Keratinocyte (primary cell): ENCODE data around the gene MYMK. TPM values are rescaled to one million over a fixed set of nuclear protein-coding genes. Genes with fewer than 3 reads are reported as not detected.

ENCODE experiments used
- DNase-seq: peaks from one replicate; pipeline ENCODE4 v3.0.0-alpha.2; 2011; ENCODE audit warnings: low read depth, missing footprints, low spot score
- FAIRE-seq: peaks from 2 replicates; lab custom pipeline; 2011; peaks lifted over from hg19 to GRCh38; lab: Jason Lieb, UNC
- H2AFZ ChIP-seq: 2 replicates; pipeline ENCODE4 v1.6.0; 2012; ENCODE audit warnings: low read length, control low read depth, inconsistent platforms; ENCODE audit not compliant: control insufficient read depth
- H3K27ac ChIP-seq: 2 replicates; pipeline ENCODE4 v1.5.1; 2011; ENCODE audit warnings: low read length; ENCODE audit not compliant: control insufficient read depth, insufficient read depth
- H3K27me3 ChIP-seq: 3 replicates; pipeline ENCODE4 v1.6.0; 2011; ENCODE audit warnings: low read length; ENCODE audit not compliant: control insufficient read depth, insufficient read depth; ENCODE audit errors: extremely low read depth
- H3K36me3 ChIP-seq, 2 experiments: 2 replicates in 1 of 2; 3 replicates in 1 of 2; pipeline ENCODE4 v1.5.1; 2011; ENCODE audit warnings: low read length in 2 of 2, mild to moderate bottlenecking in 1 of 2; ENCODE audit not compliant: control insufficient read depth in 2 of 2, insufficient read depth in 2 of 2; ENCODE audit errors: extremely low read depth in 1 of 2
- H3K4me1 ChIP-seq: 3 replicates; pipeline ENCODE4 v1.5.1; 2011; ENCODE audit warnings: low read length; ENCODE audit not compliant: control insufficient read depth, insufficient read depth; ENCODE audit errors: extremely low read depth
- H3K4me2 ChIP-seq: 3 replicates; pipeline ENCODE4 v1.6.0; 2011; ENCODE audit warnings: low read depth, low read length; ENCODE audit not compliant: control insufficient read depth, insufficient read depth; ENCODE audit errors: extremely low read depth
- H3K4me3 ChIP-seq, 3 experiments: fragments of 200-600 bp in 1 of 3; sonication (generic) in 1 of 3; 2 replicates in 2 of 3; 3 replicates in 1 of 3; pipeline ENCODE4 v1.5.1; 2011 to 2016; ENCODE audit warnings: low read length in 3 of 3, mild to moderate bottlenecking in 3 of 3, control low read depth in 2 of 3, inconsistent platforms in 1 of 3, low read depth in 1 of 3, mixed read lengths in 1 of 3, mixed run types in 1 of 3, moderate library complexity in 1 of 3; ENCODE audit not compliant: control insufficient read depth in 2 of 3, insufficient read depth in 2 of 3; ENCODE audit errors: extremely low read depth in 1 of 3
- H3K79me2 ChIP-seq: 2 replicates; pipeline ENCODE4 v1.6.0; 2012; ENCODE audit warnings: low read length; ENCODE audit not compliant: control insufficient read depth, insufficient read depth
- H3K9ac ChIP-seq: 3 replicates; pipeline ENCODE4 v1.6.0; 2011; ENCODE audit warnings: low read length; ENCODE audit not compliant: control insufficient read depth, insufficient read depth; ENCODE audit errors: extremely low read depth
- H3K9me1 ChIP-seq: 3 replicates; pipeline ENCODE4 v1.6.0; 2011; ENCODE audit warnings: low read length; ENCODE audit not compliant: control insufficient read depth, insufficient read depth; ENCODE audit errors: extremely low read depth
- H3K9me3 ChIP-seq: 2 replicates; pipeline ENCODE4 v1.5.1; 2012; ENCODE audit warnings: low read depth, low read length; ENCODE audit not compliant: control insufficient read depth
- H4K20me1 ChIP-seq: 3 replicates; pipeline ENCODE4 v1.6.0; 2011; ENCODE audit warnings: low read length; ENCODE audit not compliant: control insufficient read depth, insufficient read depth; ENCODE audit errors: extremely low read depth
- EZH2 ChIP-seq: IDR thresholded peaks from one replicate; pipeline ENCODE4 v1.6.1; 2012; ENCODE audit warnings: inconsistent platforms, mild to moderate bottlenecking, low read length, moderate library complexity
- dilution Hi-C: fragments of 300-500 bp; cut with MboI; formaldehyde crosslinking; loops from one replicate; pipeline ENCODE4 v1.7.0; 2020; ENCODE audit warnings: low sequenced_read_pairs; ENCODE audit not compliant: extremely low pct_ligation_motif_present
- polyA plus RNA-seq, 5 experiments: library from polyadenylated mRNA; depleted of rRNA in 3 of 5; stranded (reverse) in 3 of 5; stranded (forward) in 1 of 5; unstranded in 1 of 5; fragments of >200 nt; gene quantifications; 1 replicate in 1 of 5; 2 replicates in 3 of 5; 3 replicates in 1 of 5; pipeline versions ENCODE4 v1.2.1 to v1.2.3, GENCODE V29; 2011 to 2012; ENCODE audit warnings: missing spikeins in 2 of 5, low read depth in 1 of 5, low replicate concordance in 1 of 5
- TF ChIP-seq, protein P1 (sequence below), 3 experiments: IDR thresholded peaks in 1 of 3; conservative IDR thresholded peaks in 1 of 3; optimal IDR thresholded peaks in 1 of 3; 2 replicates in 2 of 3; 3 replicates in 1 of 3; pipeline versions ENCODE3 to v1.5.1; 2011; ENCODE audit warnings: low read length in 3 of 3, mild to moderate bottlenecking in 3 of 3, moderate library complexity in 2 of 3, control low read depth in 1 of 3, inconsistent platforms in 1 of 3; ENCODE audit not compliant: insufficient read depth in 2 of 3; ENCODE audit errors: extremely low read depth in 1 of 3

MYMK gene
- polyA plus RNA-seq, 1 donor (not counting 4 experiments of a cell fraction or from before 2014, with no cell fraction given), result not detected

DNA sequence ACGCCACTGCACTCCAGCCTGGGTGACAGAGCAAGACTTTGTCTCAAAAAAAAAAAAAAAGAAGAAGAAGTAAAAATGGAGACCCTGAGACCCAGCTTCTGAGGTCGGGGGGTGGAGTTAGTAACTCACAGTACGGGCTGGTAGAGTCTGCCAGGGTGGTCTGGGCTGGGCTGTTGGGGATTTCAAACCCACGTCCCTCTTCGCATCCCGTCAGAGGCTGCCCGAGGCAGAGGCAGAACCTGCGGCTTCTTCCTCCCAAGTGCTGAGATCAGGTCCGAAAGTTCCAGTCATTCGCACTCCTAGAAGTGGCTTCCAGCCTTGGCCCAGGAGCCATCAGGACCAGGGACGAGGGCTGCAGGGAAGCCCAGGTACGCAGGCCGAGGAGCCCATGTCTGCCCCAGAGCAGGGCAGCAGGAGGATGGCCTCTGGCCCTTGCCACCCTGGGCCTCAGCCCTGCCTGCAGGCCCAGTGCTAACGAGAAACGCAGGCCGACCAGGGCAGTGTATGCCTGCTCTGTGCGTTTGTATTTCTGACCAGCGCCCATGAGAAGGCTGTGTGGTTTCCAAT lies 36.0 kb downstream of the MYMK start:
- Histone ChIP-seq H3K9me3 (no peaks in the 10 kb centered on the region), H3K27ac (no peak overlapping the region), H4K20me1 (no peaks in the 10 kb centered on the region), H3K4me1 (peaks cover 12% of the 10 kb centered on the region), H3K9ac (no peak overlapping the region), H3K9me1 (no peaks in the 10 kb centered on the region), H2AFZ (no peak overlapping the region), H3K4me3 (no peak overlapping the region), H3K36me3 (no peaks in the 10 kb centered on the region), H3K79me2 (no peaks in the 10 kb centered on the region), H3K27me3 (peaks cover 23% of the 10 kb centered on the region), H3K4me2 (no peak overlapping the region)
- no peak for TF ChIP-seq EZH2
- TF ChIP-seq, protein P1, sequence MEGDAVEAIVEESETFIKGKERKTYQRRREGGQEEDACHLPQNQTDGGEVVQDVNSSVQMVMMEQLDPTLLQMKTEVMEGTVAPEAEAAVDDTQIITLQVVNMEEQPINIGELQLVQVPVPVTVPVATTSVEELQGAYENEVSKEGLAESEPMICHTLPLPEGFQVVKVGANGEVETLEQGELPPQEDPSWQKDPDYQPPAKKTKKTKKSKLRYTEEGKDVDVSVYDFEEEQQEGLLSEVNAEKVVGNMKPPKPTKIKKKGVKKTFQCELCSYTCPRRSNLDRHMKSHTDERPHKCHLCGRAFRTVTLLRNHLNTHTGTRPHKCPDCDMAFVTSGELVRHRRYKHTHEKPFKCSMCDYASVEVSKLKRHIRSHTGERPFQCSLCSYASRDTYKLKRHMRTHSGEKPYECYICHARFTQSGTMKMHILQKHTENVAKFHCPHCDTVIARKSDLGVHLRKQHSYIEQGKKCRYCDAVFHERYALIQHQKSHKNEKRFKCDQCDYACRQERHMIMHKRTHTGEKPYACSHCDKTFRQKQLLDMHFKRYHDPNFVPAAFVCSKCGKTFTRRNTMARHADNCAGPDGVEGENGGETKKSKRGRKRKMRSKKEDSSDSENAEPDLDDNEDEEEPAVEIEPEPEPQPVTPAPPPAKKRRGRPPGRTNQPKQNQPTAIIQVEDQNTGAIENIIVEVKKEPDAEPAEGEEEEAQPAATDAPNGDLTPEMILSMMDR (optimal IDR thresholded peaks at IDR 0.05 in 1 of 3, IDR thresholded peaks at IDR 0.05 in 1 of 3, conservative IDR thresholded peaks at IDR 0.05 in 1 of 3; ENCODE audit: extremely low read depth in 1 of 3, insufficient read depth in 2 of 3, low read length in 3 of 3), result no peak
- DNase-seq, result no peak
- FAIRE-seq, result no peak
- dilution Hi-C loops, result no loop called here

DNA sequence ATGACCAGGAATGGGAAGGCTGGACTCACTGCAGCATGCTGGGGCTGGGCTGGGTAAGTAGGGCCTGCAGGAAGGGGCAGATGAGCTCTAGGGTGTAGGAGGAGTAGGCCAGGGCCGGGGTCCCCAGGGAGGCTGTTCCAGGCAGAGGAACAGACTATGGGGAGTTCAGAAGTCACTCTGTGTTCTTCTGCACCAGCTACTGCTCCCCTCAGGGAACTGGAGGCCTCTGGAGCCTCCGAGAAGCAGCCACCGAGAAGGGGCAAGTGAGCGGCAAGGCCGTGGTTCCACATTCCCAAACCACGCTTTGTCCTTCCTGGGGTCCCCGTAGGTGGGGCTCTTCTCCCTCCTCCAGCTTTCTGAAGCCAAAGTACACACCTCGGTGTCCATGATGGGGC lies 37.4 kb downstream of the MYMK start:
- Histone ChIP-seq H3K4me2 (no peak overlapping the region), H3K9me1 (no peaks in the 10 kb centered on the region), H3K9me3 (no peaks in the 10 kb centered on the region), H3K36me3 (no peaks in the 10 kb centered on the region), H3K4me3 (no peak overlapping the region), H4K20me1 (no peaks in the 10 kb centered on the region), H3K79me2 (no peaks in the 10 kb centered on the region), H3K27ac (no peak overlapping the region), H2AFZ (no peak overlapping the region), H3K27me3 (peaks cover 26% of the 10 kb centered on the region), H3K4me1 (peaks cover 8% of the 10 kb centered on the region), H3K9ac (no peak overlapping the region)
- dilution Hi-C loops, result no loop called here
- FAIRE-seq (no peak), DNase-seq (no peak)
- TF ChIP-seq EZH2, result no peak
- TF ChIP-seq, protein P1 (optimal IDR thresholded peaks at IDR 0.05 in 1 of 3, IDR thresholded peaks at IDR 0.05 in 1 of 3, conservative IDR thresholded peaks at IDR 0.05 in 1 of 3; ENCODE audit: extremely low read depth in 1 of 3, insufficient read depth in 2 of 3, low read length in 3 of 3), result no peak
